HCT116 (cell line): ENCODE measurements around the gene COL4A1. TPM values are rescaled to one million over a fixed set of nuclear protein-coding genes. Genes with fewer than 3 reads are reported as not detected.

Source experiments
- REST ChIP-seq: IDR thresholded peaks from 2 replicates; pipeline ENCODE4 v1.6.1; 2012; ENCODE audit warnings: low read depth
- microRNA-seq: library from miRNA; unstranded; fragments of <30 nt; microRNA quantifications from one replicate; pipeline ENCODE4, GENCODE V29; 2016; ENCODE audit warnings: borderline number of aligned reads
- total RNA-seq: library from RNA; stranded (reverse); gene quantifications from one replicate; pipeline ENCODE4 v1.2.1, GENCODE V29; 2021; ENCODE audit not compliant: unreplicated experiment

COL4A1 gene
- total RNA-seq, 1 experiment from 2014 or later = 0.57 TPM

DNA sequence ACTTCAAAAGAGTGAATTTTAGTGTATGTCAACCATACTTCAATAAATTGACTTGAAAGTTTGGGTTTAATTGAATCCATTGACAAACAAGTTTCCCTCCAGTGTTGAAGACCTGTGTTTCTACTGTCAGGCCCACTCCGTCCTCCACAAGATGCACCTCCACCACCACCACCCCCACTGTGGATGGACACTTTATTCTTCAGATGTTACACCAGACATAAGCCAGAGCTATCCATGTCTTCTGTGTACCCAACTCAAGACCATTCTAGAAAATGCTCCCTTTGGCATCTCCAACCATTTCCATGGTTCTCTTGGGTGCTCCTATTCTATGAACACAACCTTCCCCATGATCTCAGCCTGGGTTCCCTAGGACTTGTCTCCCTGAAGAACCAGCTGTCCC lies 207.0 kb downstream of the COL4A1 start (continued):
- TF ChIP-seq REST = no peak
- TF ChIP-seq, all 23 proteins: peak for 0

Small RNA genes within 50 kb of the gene (microRNA-seq; reads per million reads assigned to microRNA genes)
- gene MIR8073 = not detected

Other genes with a start within 250 kb of the COL4A1 start
- gene COL4A2, start 127 bp upstream of the COL4A1 start, total RNA-seq = 1.6 TPM